ENCODE results near the gene UBALD1. TPM values are rescaled to one million over a fixed set of nuclear protein-coding genes. Genes with fewer than 3 reads are reported as not detected.

The UBALD1 gene
- total and polyA plus RNA-seq, 2 experiments from 2014 or later = 6.1 to 25.7 TPM

DNA sequence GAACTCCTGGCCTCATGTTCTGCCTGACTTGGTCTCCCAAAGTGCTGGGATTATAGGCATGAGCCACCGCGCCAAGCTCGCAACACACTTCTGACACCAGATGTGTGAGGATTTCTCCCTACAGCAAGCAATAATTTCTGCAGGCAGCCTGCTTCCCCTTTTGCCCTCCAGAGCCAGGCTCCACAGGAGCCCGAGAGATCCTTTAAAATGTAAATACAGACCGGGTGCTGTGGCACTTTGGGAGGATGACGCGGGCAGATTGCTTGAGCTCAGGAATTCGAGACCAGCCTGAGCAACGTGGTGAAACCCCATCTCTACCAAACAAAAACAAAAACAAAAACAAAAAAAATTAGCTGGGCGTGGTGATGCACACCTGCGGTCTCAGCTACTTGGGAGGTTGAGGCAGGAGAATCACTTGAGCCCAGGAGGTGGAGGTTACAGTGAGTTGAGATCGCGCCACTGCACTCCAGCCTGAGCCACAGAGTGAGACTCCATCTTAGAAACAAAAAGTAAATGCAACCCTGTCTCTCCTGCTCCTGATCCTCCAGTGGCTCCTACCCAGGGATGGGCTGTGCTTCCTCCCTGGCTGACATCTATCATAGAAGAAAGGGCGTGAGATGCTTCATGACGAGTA, 43.9 kb downstream of the UBALD1 start:
- Histone ChIP-seq H2AFZ (no peak overlapping the region), H3K27me3 (no peaks in the 10 kb centered on the region), H3K27ac (no peak overlapping the region), H3K9me3 (ENCODE audit: low read depth) (no peaks in the 10 kb centered on the region), H3K36me3 (replicated peaks; ENCODE audit: insufficient read depth, low read depth) (no peaks in the 10 kb centered on the region), H3K79me2 (no peaks in the 10 kb centered on the region), H3K9me2 (replicated peaks; ENCODE audit: insufficient read depth) (no peaks in the 10 kb centered on the region), H4K20me1 (ENCODE audit: insufficient read depth, poor library complexity, severe bottlenecking) (no peaks in the 10 kb centered on the region), H3K4me3 (no peak overlapping the region), H3K4me2 (no peak overlapping the region), H3K4me1 (ENCODE audit: insufficient read depth) (no peaks in the 10 kb centered on the region)
- TF ChIP-seq EZH2phosphoT487 (IDR thresholded peaks at IDR 0.05; ENCODE audit: low read depth, severe bottlenecking, unreplicated experiment) = no peak
- no peak for DNase-seq (ENCODE audit: low spot score)
- 54% methylated on average over 15 of the region's 15 CpGs for WGBS (ENCODE audit: low lambda C conversion rate, missing lambda C conversion rate)

DNA sequence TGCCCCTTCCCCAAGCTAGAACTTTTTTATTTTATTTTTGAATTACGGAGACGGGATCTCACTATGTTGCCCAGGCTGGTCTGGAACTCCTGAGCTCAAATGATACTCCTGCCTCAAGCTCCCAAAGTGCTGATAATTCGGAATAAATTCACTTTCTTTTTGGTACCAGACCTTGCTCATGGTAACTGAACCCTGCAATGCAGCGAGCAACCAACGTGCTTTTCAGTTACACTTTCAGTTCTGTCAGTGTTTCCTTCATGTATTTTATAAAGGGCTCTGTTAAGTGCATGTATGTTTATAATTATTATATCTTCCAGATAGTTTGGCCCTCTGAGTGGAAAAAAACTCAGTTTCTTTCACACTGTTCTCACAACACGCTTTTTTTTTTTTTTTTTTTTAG, 44.6 kb downstream of the UBALD1 start:
- Histone ChIP-seq H3K4me2 (no peak overlapping the region), H3K36me3 (replicated peaks; ENCODE audit: insufficient read depth, low read depth) (no peaks in the 10 kb centered on the region), H3K4me3 (no peak overlapping the region), H3K4me1 (ENCODE audit: insufficient read depth) (no peaks in the 10 kb centered on the region), H3K9me2 (replicated peaks; ENCODE audit: insufficient read depth) (no peaks in the 10 kb centered on the region), H3K9me3 (ENCODE audit: low read depth) (no peaks in the 10 kb centered on the region), H2AFZ (no peak overlapping the region), H4K20me1 (ENCODE audit: insufficient read depth, poor library complexity, severe bottlenecking) (no peaks in the 10 kb centered on the region), H3K27ac (no peak overlapping the region), H3K27me3 (no peaks in the 10 kb centered on the region), H3K79me2 (no peaks in the 10 kb centered on the region)
- TF ChIP-seq, protein P1, sequence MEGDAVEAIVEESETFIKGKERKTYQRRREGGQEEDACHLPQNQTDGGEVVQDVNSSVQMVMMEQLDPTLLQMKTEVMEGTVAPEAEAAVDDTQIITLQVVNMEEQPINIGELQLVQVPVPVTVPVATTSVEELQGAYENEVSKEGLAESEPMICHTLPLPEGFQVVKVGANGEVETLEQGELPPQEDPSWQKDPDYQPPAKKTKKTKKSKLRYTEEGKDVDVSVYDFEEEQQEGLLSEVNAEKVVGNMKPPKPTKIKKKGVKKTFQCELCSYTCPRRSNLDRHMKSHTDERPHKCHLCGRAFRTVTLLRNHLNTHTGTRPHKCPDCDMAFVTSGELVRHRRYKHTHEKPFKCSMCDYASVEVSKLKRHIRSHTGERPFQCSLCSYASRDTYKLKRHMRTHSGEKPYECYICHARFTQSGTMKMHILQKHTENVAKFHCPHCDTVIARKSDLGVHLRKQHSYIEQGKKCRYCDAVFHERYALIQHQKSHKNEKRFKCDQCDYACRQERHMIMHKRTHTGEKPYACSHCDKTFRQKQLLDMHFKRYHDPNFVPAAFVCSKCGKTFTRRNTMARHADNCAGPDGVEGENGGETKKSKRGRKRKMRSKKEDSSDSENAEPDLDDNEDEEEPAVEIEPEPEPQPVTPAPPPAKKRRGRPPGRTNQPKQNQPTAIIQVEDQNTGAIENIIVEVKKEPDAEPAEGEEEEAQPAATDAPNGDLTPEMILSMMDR (IDR thresholded peaks at IDR 0.05; ENCODE audit: poor library complexity) = no peak
- no peak for TF ChIP-seq EZH2phosphoT487 (IDR thresholded peaks at IDR 0.05; ENCODE audit: low read depth, severe bottlenecking, unreplicated experiment)
- TF ChIP-seq EZH2 (IDR thresholded peaks at IDR 0.05; ENCODE audit: borderline replicate concordance) = no peak
- 80% methylated on average over 6 of the region's 6 CpGs for WGBS (ENCODE audit: low lambda C conversion rate, missing lambda C conversion rate)
- no peak for DNase-seq (ENCODE audit: low spot score)

DNA sequence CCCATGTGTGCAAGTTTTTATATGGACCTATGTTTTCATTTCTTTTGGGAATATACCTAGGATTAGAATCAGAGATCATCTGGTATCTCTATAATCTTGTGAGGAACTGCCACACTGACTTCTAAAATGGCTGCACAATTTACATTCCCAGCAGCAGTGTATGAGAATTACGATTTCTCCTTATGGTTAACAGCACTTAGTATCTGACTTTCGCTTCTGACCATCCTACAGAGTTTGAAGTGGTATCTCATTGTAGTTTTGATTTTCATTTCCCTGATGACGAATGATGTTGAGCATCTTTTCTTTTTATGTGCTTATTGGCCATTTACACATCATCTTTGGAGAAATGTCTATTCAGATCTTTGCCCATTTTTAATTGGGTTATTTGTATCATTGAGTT, 48.5 kb downstream of the UBALD1 start:
- no peaks in the 10 kb centered on the region for H3K36me3 ChIP-seq (replicated peaks; ENCODE audit: insufficient read depth, low read depth)
- WGBS (ENCODE audit: low lambda C conversion rate, missing lambda C conversion rate) = 88% methylated on average over 3 of the region's 3 CpGs
- DNase-seq (ENCODE audit: low spot score) = no peak

DNA sequence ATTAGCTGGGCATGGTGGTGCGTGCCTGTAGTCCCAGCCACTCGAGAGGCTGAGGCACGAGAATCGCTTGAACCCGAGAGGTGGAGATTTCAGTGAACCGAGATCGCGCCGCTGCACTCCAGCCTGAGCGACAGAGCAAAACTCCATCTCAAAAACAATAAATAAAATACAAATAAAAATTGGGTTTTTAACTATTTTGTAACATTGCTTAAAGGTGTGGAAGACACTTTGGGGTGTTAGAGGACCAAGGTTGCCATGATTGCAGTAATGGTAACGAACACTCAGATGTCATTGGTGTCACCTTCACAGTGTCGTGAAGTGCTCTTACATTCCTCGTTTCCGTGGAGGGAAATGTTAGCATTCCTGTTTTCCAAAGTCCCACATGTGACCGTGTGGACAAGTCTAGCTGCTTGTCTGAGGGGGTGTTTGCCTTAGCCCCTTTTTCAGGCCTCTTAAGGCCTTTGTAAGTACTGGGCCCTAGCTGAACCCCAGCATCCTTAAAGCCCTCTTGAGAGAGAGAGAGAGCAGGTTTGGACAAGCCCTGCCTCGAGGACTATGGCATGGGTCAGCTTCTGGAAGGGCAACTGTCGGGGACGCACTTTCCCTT, 49.9 kb downstream of the UBALD1 start:
- Histone ChIP-seq H3K27ac (no peak overlapping the region), H3K9me2 (replicated peaks; ENCODE audit: insufficient read depth) (no peaks in the 10 kb centered on the region), H3K4me3 (no peak overlapping the region), H3K9me3 (ENCODE audit: low read depth) (no peaks in the 10 kb centered on the region), H3K79me2 (no peaks in the 10 kb centered on the region), H4K20me1 (ENCODE audit: insufficient read depth, poor library complexity, severe bottlenecking) (no peaks in the 10 kb centered on the region), H3K4me2 (no peak overlapping the region), H3K4me1 (ENCODE audit: insufficient read depth) (no peaks in the 10 kb centered on the region), H2AFZ (no peak overlapping the region), H3K36me3 (replicated peaks; ENCODE audit: insufficient read depth, low read depth) (no peaks in the 10 kb centered on the region), H3K27me3 (no peaks in the 10 kb centered on the region)
- TF ChIP-seq EZH2phosphoT487 (IDR thresholded peaks at IDR 0.05; ENCODE audit: low read depth, severe bottlenecking, unreplicated experiment) (no peak), EZH2 (IDR thresholded peaks at IDR 0.05; ENCODE audit: borderline replicate concordance) (no peak)
- TF ChIP-seq, protein P1 (IDR thresholded peaks at IDR 0.05; ENCODE audit: poor library complexity) = no peak
- WGBS (ENCODE audit: low lambda C conversion rate, missing lambda C conversion rate) = 87% methylated on average over 18 of the region's 18 CpGs
- no peak for DNase-seq (ENCODE audit: low spot score)

More for the DNA sequence above, 48.5 kb downstream of the UBALD1 start:
- Histone ChIP-seq H3K27me3 (no peaks in the 10 kb centered on the region), H3K4me2 (no peak overlapping the region), H3K9me2 (replicated peaks; ENCODE audit: insufficient read depth) (no peaks in the 10 kb centered on the region), H3K4me1 (ENCODE audit: insufficient read depth) (no peaks in the 10 kb centered on the region), H3K27ac (no peak overlapping the region), H3K79me2 (no peaks in the 10 kb centered on the region), H3K9me3 (ENCODE audit: low read depth) (no peaks in the 10 kb centered on the region), H3K4me3 (no peak overlapping the region), H2AFZ (no peak overlapping the region), H4K20me1 (ENCODE audit: insufficient read depth, poor library complexity, severe bottlenecking) (no peaks in the 10 kb centered on the region)
- TF ChIP-seq EZH2 (IDR thresholded peaks at IDR 0.05; ENCODE audit: borderline replicate concordance) (no peak), EZH2phosphoT487 (IDR thresholded peaks at IDR 0.05; ENCODE audit: low read depth, severe bottlenecking, unreplicated experiment) (no peak)
- TF ChIP-seq, protein P1 (IDR thresholded peaks at IDR 0.05; ENCODE audit: poor library complexity) = no peak

Data from hepatocyte (in vitro differentiated cells).